Loucy (cell line): ENCODE measurements around the gene TBC1D12.

Experiments
- H2AFZ ChIP-seq: fragments of 200-600 bp; sonication (generic); 2 replicates; pipeline ENCODE4 v1.6.0; 2016; ENCODE audit warnings: antibody characterized with exemption, mild to moderate bottlenecking, low read length, moderate library complexity
- H3F3A ChIP-seq: fragments of 200-600 bp; 2 replicates; pipeline ENCODE4 v1.6.0; 2016; ENCODE audit warnings: antibody characterized with exemption, low read depth, mild to moderate bottlenecking
- H3K27me3 ChIP-seq: fragments of 200-600 bp; sonication (generic); 2 replicates; pipeline ENCODE4 v1.6.1; 2014; ENCODE audit warnings: low read length, mild to moderate bottlenecking; ENCODE audit not compliant: insufficient read depth, poor library complexity, severe bottlenecking
- H3K36me3 ChIP-seq: fragments of 200-600 bp; sonication (generic); 2 replicates; pipeline ENCODE4 v1.6.1; 2016; ENCODE audit warnings: low read length; ENCODE audit not compliant: insufficient read depth
- H3K4me1 ChIP-seq: fragments of 200-600 bp; sonication (generic); 2 replicates; pipeline ENCODE4 v1.5.1; 2014; ENCODE audit warnings: low read length, mild to moderate bottlenecking; ENCODE audit not compliant: insufficient read depth, poor library complexity, severe bottlenecking
- H3K4me2 ChIP-seq: fragments of 200-600 bp; sonication (generic); 2 replicates; pipeline ENCODE4 v1.6.0; 2014; ENCODE audit warnings: antibody characterized with exemption, low read length, low read depth, mild to moderate bottlenecking; ENCODE audit not compliant: poor library complexity, severe bottlenecking
- H3K4me3 ChIP-seq: fragments of 200-600 bp; sonication (generic); 2 replicates; pipeline ENCODE4 v1.5.1; 2014; ENCODE audit warnings: low read length, mild to moderate bottlenecking, mixed read lengths; ENCODE audit not compliant: poor library complexity, severe bottlenecking
- H3K79me2 ChIP-seq: fragments of 200-600 bp; sonication (generic); 2 replicates; pipeline ENCODE4 v1.6.1; 2014; ENCODE audit warnings: low read length; ENCODE audit not compliant: insufficient read depth
- H3K9ac ChIP-seq: fragments of 200-600 bp; sonication (generic); 2 replicates; pipeline ENCODE4 v1.6.0; 2014; ENCODE audit warnings: mild to moderate bottlenecking, low read depth, low read length, moderate library complexity; ENCODE audit not compliant: poor library complexity, severe bottlenecking
- H3K9me2 ChIP-seq: fragments of 200-600 bp; sonication (generic); replicated peaks from 2 replicates; pipeline ENCODE4 v1.6.1; 2016; ENCODE audit warnings: low read depth, low read length, mixed read lengths
- H3K9me3 ChIP-seq: fragments of 200-600 bp; sonication (generic); 2 replicates; pipeline ENCODE4 v1.6.1; 2014; ENCODE audit warnings: mild to moderate bottlenecking, antibody characterized with exemption, low read length, low read depth; ENCODE audit not compliant: insufficient read depth
- H4K20me1 ChIP-seq: fragments of 200-600 bp; sonication (generic); 2 replicates; pipeline ENCODE4 v1.6.0; 2014; ENCODE audit warnings: antibody characterized with exemption, low read length, mild to moderate bottlenecking; ENCODE audit not compliant: insufficient read depth, poor library complexity, severe bottlenecking
- CTCF ChIP-seq: fragments of 200-600 bp; sonication (generic); conservative IDR thresholded peaks from 2 replicates; pipeline ENCODE4 v1.5.1; 2014; ENCODE audit warnings: mild to moderate bottlenecking, antibody characterized with exemption, low read length
- EZH2phosphoT487 ChIP-seq: fragments of 200-600 bp; IDR thresholded peaks from 2 replicates; pipeline ENCODE4 v1.6.1; 2018; ENCODE audit warnings: antibody characterized with exemption, mild to moderate bottlenecking, moderate library complexity, borderline replicate concordance

TBC1D12 gene

GRCh38 chr10:94397549-94398370, 4.6 kb upstream of the TBC1D12 start:
- H2AFZ ChIP-seq: no peak overlapping the region
- H3K4me3 ChIP-seq: no peak overlapping the region
- H3K4me1 ChIP-seq: no peaks in the 10 kb centered on the region
- no peak overlapping the region for H3K9ac ChIP-seq
- H3K36me3 ChIP-seq: no peaks in the 10 kb centered on the region
- no peaks in the 10 kb centered on the region for H3F3A ChIP-seq
- no peaks in the 10 kb centered on the region for H3K9me3 ChIP-seq
- H3K27me3 ChIP-seq: no peaks in the 10 kb centered on the region
- no peaks in the 10 kb centered on the region for H3K79me2 ChIP-seq
- no peaks in the 10 kb centered on the region for H4K20me1 ChIP-seq
- H3K9me2 ChIP-seq: no peaks in the 10 kb centered on the region
- no peak overlapping the region for H3K4me2 ChIP-seq
- no peak for TF ChIP-seq EZH2phosphoT487
- TF ChIP-seq CTCF: no peak

GRCh38 chr10:94398762-94399161, 3.6 kb upstream of the TBC1D12 start:
- no peaks in the 10 kb centered on the region for H3K9me3 ChIP-seq
- H3K9ac ChIP-seq: no peak overlapping the region
- H3K4me1 ChIP-seq: no peaks in the 10 kb centered on the region
- no peaks in the 10 kb centered on the region for H4K20me1 ChIP-seq
- H3K4me3 ChIP-seq: no peak overlapping the region
- no peaks in the 10 kb centered on the region for H3K9me2 ChIP-seq
- no peak for TF ChIP-seq EZH2phosphoT487
- TF ChIP-seq CTCF: no peak
- no peaks in the 10 kb centered on the region for H3K27me3 ChIP-seq
- no peaks in the 10 kb centered on the region for H3K79me2 ChIP-seq
- no peak overlapping the region for H3K4me2 ChIP-seq
- H3K36me3 ChIP-seq: no peaks in the 10 kb centered on the region
- no peak overlapping the region for H2AFZ ChIP-seq
- no peaks in the 10 kb centered on the region for H3F3A ChIP-seq

GRCh38 chr10:94402843-94403379, 570 bp downstream of the TBC1D12 start:
- Histone ChIP-seq H4K20me1 (no peaks in the 10 kb centered on the region), H3K9ac (no peak overlapping the region), H3K9me3 (no peaks in the 10 kb centered on the region), H3F3A (no peaks in the 10 kb centered on the region), H3K4me2 (no peak overlapping the region), H3K4me1 (no peaks in the 10 kb centered on the region), H2AFZ (no peak overlapping the region), H3K79me2 (no peaks in the 10 kb centered on the region), H3K36me3 (no peaks in the 10 kb centered on the region), H3K4me3 (no peak overlapping the region), H3K27me3 (no peaks in the 10 kb centered on the region), H3K9me2 (no peaks in the 10 kb centered on the region)
- TF ChIP-seq EZH2phosphoT487: no peak
- TF ChIP-seq CTCF: no peak
